HepG2 (cell line): ENCODE measurements around the gene ATP9B. TPM values are rescaled to one million over a fixed set of nuclear protein-coding genes. Genes with fewer than 3 reads are reported as not detected.
A peak's percentile ranks its signal among the peaks of the same experiment; 100 is the strongest.

Experiments
- AGO1 ChIP-seq: fragments of 200-400 bp; formaldehyde crosslinking; IDR thresholded peaks from 2 replicates; pipeline ENCODE4 v1.6.1; 2017; ENCODE audit warnings: mild to moderate bottlenecking, low read depth, low read length, moderate library complexity; ENCODE audit not compliant: poor library complexity, severe bottlenecking
- ARID2 ChIP-seq: sonication (generic); formaldehyde crosslinking; IDR thresholded peaks from 2 replicates; pipeline ENCODE4 v1.8.1; 2022; ENCODE audit warnings: mild to moderate bottlenecking, missing genetic modification reagents, borderline replicate concordance
- ATF1 ChIP-seq: IDR thresholded peaks from 2 replicates; pipeline ENCODE4 v1.6.1; 2016; ENCODE audit warnings: mild to moderate bottlenecking, control low read depth
- CCAR2 ChIP-seq: fragments of 200-400 bp; formaldehyde crosslinking; optimal IDR thresholded peaks from 2 replicates; pipeline ENCODE3; 2018; ENCODE audit warnings: low read depth, mild to moderate bottlenecking, low read length, moderate library complexity
- KDM2A ChIP-seq: sonication (generic); formaldehyde crosslinking; IDR thresholded peaks from 2 replicates; pipeline ENCODE4 v1.4.0; 2020; ENCODE audit warnings: low read depth, missing genetic modification reagents, borderline replicate concordance
- MATR3 ChIP-seq: sonication (generic); formaldehyde crosslinking; IDR thresholded peaks from 2 replicates; pipeline ENCODE4 v1.4.0; 2020; ENCODE audit warnings: missing genetic modification reagents
- MAX ChIP-seq: IDR thresholded peaks from 2 replicates; pipeline ENCODE4 v1.6.1; 2012; ENCODE audit warnings: inconsistent platforms
- NFIB ChIP-seq: sonication (generic); formaldehyde crosslinking; IDR thresholded peaks from 2 replicates; pipeline ENCODE4 v1.9.0; 2021; ENCODE audit warnings: missing genetic modification reagents, mild to moderate bottlenecking, borderline replicate concordance
- RAD21 ChIP-seq: fragments of 450-650 bp; formaldehyde crosslinking; IDR thresholded peaks from 2 replicates; pipeline ENCODE4 v1.5.0; 2020; ENCODE audit warnings: mild to moderate bottlenecking
- RFX3 ChIP-seq: IDR thresholded peaks from 2 replicates; pipeline ENCODE4 v1.6.1; 2016; ENCODE audit warnings: missing biosample characterization, missing genetic modification reagents
- TBX3 ChIP-seq: fragments of 450-650 bp; IDR thresholded peaks from 2 replicates; pipeline ENCODE4 v1.6.1; 2017; ENCODE audit warnings: antibody characterized with exemption, mild to moderate bottlenecking, inconsistent platforms, borderline replicate concordance
- XRCC5 ChIP-seq: fragments of 200-400 bp; formaldehyde crosslinking; optimal IDR thresholded peaks from 2 replicates; pipeline ENCODE3; 2017; ENCODE audit warnings: mild to moderate bottlenecking, low read length
- ZBTB8A ChIP-seq: sonication (generic); formaldehyde crosslinking; IDR thresholded peaks from 2 replicates; pipeline ENCODE4 v1.4.0; 2020; ENCODE audit warnings: mild to moderate bottlenecking, low read depth, missing genetic modification reagents, borderline replicate concordance
- ZNF260 ChIP-seq: sonication (generic); formaldehyde crosslinking; IDR thresholded peaks from 2 replicates; pipeline ENCODE4 v1.4.0; 2020; ENCODE audit warnings: missing genetic modification reagents, low read depth, mild to moderate bottlenecking, borderline replicate concordance
- ZNF3 ChIP-seq: IDR thresholded peaks from 2 replicates; pipeline ENCODE4 v1.7.0; 2017; ENCODE audit warnings: inconsistent platforms
- ZNF354B ChIP-seq: sonication (generic); formaldehyde crosslinking; IDR thresholded peaks from 2 replicates; pipeline ENCODE4 v1.8.0; 2022; ENCODE audit warnings: mild to moderate bottlenecking, missing genetic modification reagents
- ZNF484 ChIP-seq: sonication (generic); formaldehyde crosslinking; IDR thresholded peaks from 2 replicates; pipeline ENCODE4 v1.5.1; 2020; ENCODE audit warnings: mild to moderate bottlenecking, low read depth, missing genetic modification reagents, borderline replicate concordance
- ZNF530 ChIP-seq: sonication (generic); formaldehyde crosslinking; IDR thresholded peaks from 2 replicates; pipeline ENCODE4 v1.5.0; 2020; ENCODE audit warnings: low read depth, mild to moderate bottlenecking, missing genetic modification reagents
- ZNF549 ChIP-seq: sonication (generic); formaldehyde crosslinking; IDR thresholded peaks from 2 replicates; pipeline ENCODE4 v1.5.0; 2020; ENCODE audit warnings: missing genetic modification reagents
- ZNF720 ChIP-seq: sonication (generic); formaldehyde crosslinking; IDR thresholded peaks from 2 replicates; pipeline ENCODE4 v1.4.0; 2020; ENCODE audit warnings: missing genetic modification reagents
- ZNF747 ChIP-seq: sonication (generic); formaldehyde crosslinking; IDR thresholded peaks from 2 replicates; pipeline ENCODE4 v1.8.1; 2023; ENCODE audit warnings: missing genetic modification reagents, mild to moderate bottlenecking, borderline replicate concordance
- polyA plus RNA-seq, 8 experiments: library from polyadenylated mRNA; depleted of rRNA in 3 of 8; stranded (reverse) in 7 of 8; unstranded in 1 of 8; fragments of >200 nt; fragmentation: Illumina TruSeq in 4 of 8; extraction: Trizol in 4 of 8; gene quantifications; 2 replicates each; pipeline versions ENCODE4 v1.2.1 to v1.2.3, GENCODE V29; 2011 to 2016; ENCODE audit warnings: low read depth in 4 of 8, missing spikeins in 1 of 8, mixed read lengths in 1 of 8; ENCODE audit not compliant: insufficient read depth in 1 of 8
- total RNA-seq, 5 experiments: library from RNA; depleted of rRNA; stranded (reverse); fragments of >200 nt; fragmentation: Illumina TruSeq; extraction: Trizol; gene quantifications; 2 replicates each; pipeline ENCODE4 v1.2.3, GENCODE V29; 2016; ENCODE audit warnings: low read depth in 1 of 5
- TF ChIP-seq, protein P1 (sequence below): sonication (generic); formaldehyde crosslinking; IDR thresholded peaks from 2 replicates; pipeline ENCODE4 v1.4.0; 2020; ENCODE audit warnings: missing genetic modification reagents, borderline replicate concordance
- TF ChIP-seq, protein P2 (sequence below): sonication (generic); formaldehyde crosslinking; IDR thresholded peaks from 2 replicates; pipeline ENCODE4 v1.9.0; 2021; ENCODE audit warnings: mild to moderate bottlenecking, missing genetic modification reagents

ATP9B gene
- total and polyA plus RNA-seq, 2 of the 13 experiments (the other 11 are each of a cell fraction or from before 2014, with no cell fraction given): 10.8 to 11.3 TPM

GRCh38 chr18:79068937-79069716 lies at the start of gene ATP9B (continued):
- TF ChIP-seq, protein P1, sequence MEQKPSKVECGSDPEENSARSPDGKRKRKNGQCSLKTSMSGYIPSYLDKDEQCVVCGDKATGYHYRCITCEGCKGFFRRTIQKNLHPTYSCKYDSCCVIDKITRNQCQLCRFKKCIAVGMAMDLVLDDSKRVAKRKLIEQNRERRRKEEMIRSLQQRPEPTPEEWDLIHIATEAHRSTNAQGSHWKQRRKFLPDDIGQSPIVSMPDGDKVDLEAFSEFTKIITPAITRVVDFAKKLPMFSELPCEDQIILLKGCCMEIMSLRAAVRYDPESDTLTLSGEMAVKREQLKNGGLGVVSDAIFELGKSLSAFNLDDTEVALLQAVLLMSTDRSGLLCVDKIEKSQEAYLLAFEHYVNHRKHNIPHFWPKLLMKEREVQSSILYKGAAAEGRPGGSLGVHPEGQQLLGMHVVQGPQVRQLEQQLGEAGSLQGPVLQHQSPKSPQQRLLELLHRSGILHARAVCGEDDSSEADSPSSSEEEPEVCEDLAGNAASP (CRISPR knock-in tag): peak; percentile 40; the same call in 1 of the 2 replicates
- TF ChIP-seq RFX3 (CRISPR knock-in tag) (no peak), ZNF720 (CRISPR knock-in tag) (no peak), ZBTB8A (CRISPR knock-in tag) (no peak), ZNF747 (CRISPR knock-in tag) (peak; percentile 66; the same call in 1 of the 2 replicates), ZNF260 (CRISPR knock-in tag) (no peak), ATF1 (CRISPR knock-in tag) (peak; percentile 96), AGO1 (no peak), KDM2A (CRISPR knock-in tag) (peak; percentile 90), ZNF354B (no peak), ZNF530 (no peak), ARID2 (no peak), MATR3 (CRISPR knock-in tag) (no peak), XRCC5 (no peak), CCAR2 (no peak), ZNF3 (CRISPR knock-in tag) (no peak), TBX3 (peak; percentile 74), MAX (peak; percentile 65), NFIB (CRISPR knock-in tag) (no peak), ZNF484 (no peak), RAD21 (CRISPR knock-in tag) (peak; percentile 33; the same call in 1 of the 2 replicates), ZNF549 (no peak)
- TF ChIP-seq, protein P2, sequence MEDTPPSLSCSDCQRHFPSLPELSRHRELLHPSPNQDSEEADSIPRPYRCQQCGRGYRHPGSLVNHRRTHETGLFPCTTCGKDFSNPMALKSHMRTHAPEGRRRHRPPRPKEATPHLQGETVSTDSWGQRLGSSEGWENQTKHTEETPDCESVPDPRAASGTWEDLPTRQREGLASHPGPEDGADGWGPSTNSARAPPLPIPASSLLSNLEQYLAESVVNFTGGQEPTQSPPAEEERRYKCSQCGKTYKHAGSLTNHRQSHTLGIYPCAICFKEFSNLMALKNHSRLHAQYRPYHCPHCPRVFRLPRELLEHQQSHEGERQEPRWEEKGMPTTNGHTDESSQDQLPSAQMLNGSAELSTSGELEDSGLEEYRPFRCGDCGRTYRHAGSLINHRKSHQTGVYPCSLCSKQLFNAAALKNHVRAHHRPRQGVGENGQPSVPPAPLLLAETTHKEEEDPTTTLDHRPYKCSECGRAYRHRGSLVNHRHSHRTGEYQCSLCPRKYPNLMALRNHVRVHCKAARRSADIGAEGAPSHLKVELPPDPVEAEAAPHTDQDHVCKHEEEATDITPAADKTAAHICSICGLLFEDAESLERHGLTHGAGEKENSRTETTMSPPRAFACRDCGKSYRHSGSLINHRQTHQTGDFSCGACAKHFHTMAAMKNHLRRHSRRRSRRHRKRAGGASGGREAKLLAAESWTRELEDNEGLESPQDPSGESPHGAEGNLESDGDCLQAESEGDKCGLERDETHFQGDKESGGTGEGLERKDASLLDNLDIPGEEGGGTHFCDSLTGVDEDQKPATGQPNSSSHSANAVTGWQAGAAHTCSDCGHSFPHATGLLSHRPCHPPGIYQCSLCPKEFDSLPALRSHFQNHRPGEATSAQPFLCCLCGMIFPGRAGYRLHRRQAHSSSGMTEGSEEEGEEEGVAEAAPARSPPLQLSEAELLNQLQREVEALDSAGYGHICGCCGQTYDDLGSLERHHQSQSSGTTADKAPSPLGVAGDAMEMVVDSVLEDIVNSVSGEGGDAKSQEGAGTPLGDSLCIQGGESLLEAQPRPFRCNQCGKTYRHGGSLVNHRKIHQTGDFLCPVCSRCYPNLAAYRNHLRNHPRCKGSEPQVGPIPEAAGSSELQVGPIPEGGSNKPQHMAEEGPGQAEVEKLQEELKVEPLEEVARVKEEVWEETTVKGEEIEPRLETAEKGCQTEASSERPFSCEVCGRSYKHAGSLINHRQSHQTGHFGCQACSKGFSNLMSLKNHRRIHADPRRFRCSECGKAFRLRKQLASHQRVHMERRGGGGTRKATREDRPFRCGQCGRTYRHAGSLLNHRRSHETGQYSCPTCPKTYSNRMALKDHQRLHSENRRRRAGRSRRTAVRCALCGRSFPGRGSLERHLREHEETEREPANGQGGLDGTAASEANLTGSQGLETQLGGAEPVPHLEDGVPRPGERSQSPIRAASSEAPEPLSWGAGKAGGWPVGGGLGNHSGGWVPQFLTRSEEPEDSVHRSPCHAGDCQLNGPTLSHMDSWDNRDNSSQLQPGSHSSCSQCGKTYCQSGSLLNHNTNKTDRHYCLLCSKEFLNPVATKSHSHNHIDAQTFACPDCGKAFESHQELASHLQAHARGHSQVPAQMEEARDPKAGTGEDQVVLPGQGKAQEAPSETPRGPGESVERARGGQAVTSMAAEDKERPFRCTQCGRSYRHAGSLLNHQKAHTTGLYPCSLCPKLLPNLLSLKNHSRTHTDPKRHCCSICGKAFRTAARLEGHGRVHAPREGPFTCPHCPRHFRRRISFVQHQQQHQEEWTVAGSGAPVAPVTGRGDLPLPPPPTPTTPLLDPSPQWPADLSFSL (CRISPR knock-in tag): no peak
